Activated naive CD4-positive, alpha-beta T cell treated with anti-CD3 and anti-CD28 coated beads, Interleukin-2, amount 50 U/mL, for 24 hours (primary cell): ENCODE data around the gene SMAP2.

ENCODE experiments used
- H3K27ac Mint-ChIP-seq: one replicate; pipeline ENCODE4 v1.8.0; 2021; ENCODE audit warnings: mild to moderate bottlenecking, mixed read lengths
- H3K27me3 Mint-ChIP-seq: one replicate; pipeline ENCODE4 v1.8.0; 2021; ENCODE audit warnings: mixed read lengths
- H3K36me3 Mint-ChIP-seq: one replicate; pipeline ENCODE4 v1.8.0; 2021; ENCODE audit warnings: mixed read lengths
- H3K4me1 Mint-ChIP-seq: one replicate; pipeline ENCODE4 v1.8.0; 2021; ENCODE audit warnings: mixed read lengths
- H3K4me3 Mint-ChIP-seq: one replicate; pipeline ENCODE4 v1.8.0; 2021; ENCODE audit warnings: mild to moderate bottlenecking, mixed read lengths
- H3K9me3 Mint-ChIP-seq: one replicate; pipeline ENCODE4 v1.8.0; 2021; ENCODE audit warnings: mixed read lengths

Gene SMAP2

GRCh38 chr1:40454873-40455272 is 81.3 kb downstream of the SMAP2 start:
- Mint-ChIP-seq H3K9me3 (peaks cover 46% of the 10 kb centered on the region), H3K36me3 (peaks cover 76% of the 10 kb centered on the region), H3K27ac (no peak overlapping the region), H3K27me3 (no peaks in the 10 kb centered on the region), H3K4me3 (peak overlapping the region; percentile 53), H3K4me1 (peaks cover 30% of the 10 kb centered on the region)

- no peaks in the 10 kb centered on the region for H3K27me3 Mint-ChIP-seq
- H3K4me3 Mint-ChIP-seq: no peak overlapping the region
- no peaks in the 10 kb centered on the region for H3K4me1 Mint-ChIP-seq
- no peak overlapping the region for H3K27ac Mint-ChIP-seq
- H3K36me3 Mint-ChIP-seq: peaks cover 59% of the 10 kb centered on the region
- H3K9me3 Mint-ChIP-seq: peaks cover 42% of the 10 kb centered on the region
These were observed 89.5 kb downstream of the SMAP2 start for GRCh38 chr1:40462956-40463590.

GRCh38 chr1:40469327-40469726 is 95.8 kb downstream of the SMAP2 start:
- Mint-ChIP-seq H3K36me3 (peaks cover 37% of the 10 kb centered on the region), H3K9me3 (peaks cover 37% of the 10 kb centered on the region), H3K27ac (no peak overlapping the region), H3K27me3 (no peaks in the 10 kb centered on the region), H3K4me3 (no peak overlapping the region), H3K4me1 (no peaks in the 10 kb centered on the region)
